Esophagus (tissue), 2 donors: ENCODE results near the gene POR. TPM values are rescaled to one million over a fixed set of nuclear protein-coding genes. Genes with fewer than 3 reads are reported as not detected.
"Not testable (repeated sequence)": the region's sequence is repeated elsewhere in the genome, so short reads cannot be mapped to it uniquely, and the experiment has no call there.

Experiments used
- H3K27ac ChIP-seq, 2 donors: one replicate each; pipeline ENCODE4 v1.5.1; 2013; ENCODE audit warnings: low read depth in 2 of 2, mild to moderate bottlenecking in 2 of 2, inconsistent platforms in 1 of 2, low read length in 1 of 2, moderate library complexity in 1 of 2
- H3K27me3 ChIP-seq, 2 donors: one replicate each; pipeline ENCODE4 v1.6.1; 2013; ENCODE audit warnings: low read length in 2 of 2, control low read depth in 1 of 2, mild to moderate bottlenecking in 1 of 2; ENCODE audit not compliant: insufficient read depth in 2 of 2, control insufficient read depth in 1 of 2
- H3K36me3 ChIP-seq, 2 donors: one replicate each; pipeline ENCODE4 v1.6.1; 2013; ENCODE audit warnings: low read length in 1 of 2; ENCODE audit not compliant: control insufficient read depth in 2 of 2, insufficient read depth in 2 of 2
- H3K4me1 ChIP-seq, 2 donors: one replicate each; pipeline ENCODE4 v1.6.1; 2013; ENCODE audit warnings: low read length in 1 of 2; ENCODE audit not compliant: control insufficient read depth in 2 of 2, insufficient read depth in 2 of 2
- H3K4me3 ChIP-seq, 2 donors: one replicate each; pipeline ENCODE4 v1.5.1; 2013; ENCODE audit warnings: low read length in 2 of 2, mild to moderate bottlenecking in 2 of 2, low read depth in 1 of 2, moderate library complexity in 1 of 2
- H3K9me3 ChIP-seq, 2 donors: one replicate each; pipeline ENCODE4 v1.6.1; 2013; ENCODE audit warnings: mild to moderate bottlenecking in 2 of 2, low read depth in 1 of 2, low read length in 1 of 2, moderate library complexity in 1 of 2; ENCODE audit not compliant: control insufficient read depth in 2 of 2, insufficient read depth in 1 of 2
- WGBS, 2 donors: extraction: QIAGEN DNeasy Blood & Tissue Kit; methylation state at CpG; one replicate each; pipeline ENCODE4 v1.1.7; 2013; 5-methylcytosine and 5-hydroxymethylcytosine counted together
- polyA plus RNA-seq, 2 donors: library from polyadenylated mRNA; stranded (reverse); fragments of 200-250 nt; gene quantifications; one replicate each; pipeline ENCODE4 v1.2.3, GENCODE V29; 2013
- donor health status: healthy with polysubstance abuse.
- donor health status: Bipolar disorder and iron deficiency.

The POR gene
- polyA plus RNA-seq, result 100 to 1,000 TPM in 1 of 2 donors, 10 to 100 TPM in 1; 94.5 to 102 TPM

DNA sequence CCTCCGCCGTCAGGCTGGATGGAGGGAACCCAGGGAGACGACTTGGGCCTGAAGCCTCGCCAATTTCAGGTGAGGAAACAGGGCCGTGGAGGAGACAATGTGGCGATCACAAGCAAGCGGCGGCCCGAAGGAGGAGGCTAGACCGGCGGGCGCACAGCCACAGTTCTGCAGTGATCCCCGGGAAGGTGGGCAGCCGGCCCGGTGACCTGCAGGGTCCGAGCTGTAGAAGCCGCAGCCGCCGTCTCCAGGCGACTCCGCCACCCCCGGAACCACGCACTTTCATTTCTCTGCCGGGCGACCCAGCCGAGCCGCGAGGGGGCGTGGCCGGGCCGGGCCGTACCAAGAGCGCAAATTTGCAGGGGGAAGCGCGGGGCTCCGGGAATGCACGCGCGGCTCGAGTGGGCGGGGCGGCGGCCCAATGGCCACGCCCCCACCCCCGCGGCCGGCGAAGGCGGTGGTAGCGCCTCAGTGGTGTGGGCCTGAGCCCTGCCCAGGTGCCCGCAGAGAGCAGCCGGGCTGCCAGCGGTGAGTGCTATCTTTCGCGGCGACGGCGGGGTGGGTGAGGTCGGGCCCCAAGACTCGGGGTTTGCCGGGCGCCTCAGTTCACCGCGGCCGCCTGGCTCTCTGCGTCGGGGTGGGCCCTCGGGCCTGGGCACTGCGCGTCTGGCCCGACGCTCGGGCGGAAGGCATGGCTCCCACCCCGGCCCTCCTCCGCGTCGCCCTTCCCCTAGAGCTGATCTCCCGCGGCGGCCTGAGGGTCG is at the start of gene POR:
Gene POR (plus strand): TSS at position 501 of the 761 bp plus-strand sequence. CDS start 38,847 bp downstream, outside the sequence.
- H3K36me3 ChIP-seq, result no peaks in the 10 kb centered on the region
- H3K4me3 ChIP-seq, result peak within 1 kb of the TSS; percentile 83 to 94
- H3K9me3 ChIP-seq, result no peaks in the 10 kb centered on the region
- no peaks in the 10 kb centered on the region for H3K27me3 ChIP-seq
- peak within 1 kb of the TSS; percentile 90 to 95 for H3K27ac ChIP-seq
- 0% methylated on average over 70 to 82 of the region's 82 CpGs for WGBS, 2 donors
- peaks cover 2% of the 10 kb centered on the region in 2 donors for H3K4me1 ChIP-seq

DNA sequence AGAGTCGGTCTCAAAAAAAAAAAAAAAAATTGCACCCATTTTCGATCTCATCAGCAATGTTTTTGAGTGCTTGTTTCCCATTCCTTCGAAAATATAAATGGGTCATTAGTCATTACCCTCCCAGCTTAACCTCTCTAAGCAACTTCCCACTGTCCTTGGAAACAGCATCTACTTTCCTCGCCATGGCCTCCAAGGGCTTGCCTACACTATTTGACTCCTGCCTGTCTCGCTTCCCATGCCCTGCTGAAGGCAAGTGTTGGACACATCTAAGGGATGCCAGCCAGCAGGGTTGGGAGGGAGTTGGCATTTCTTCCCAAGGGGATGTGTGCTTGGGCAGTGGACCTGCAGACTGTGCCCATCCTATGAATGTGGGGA is 48.9 kb upstream of the POR start:
- Histone ChIP-seq H3K4me3 (no peak overlapping the region), H3K36me3 (no peaks in the 10 kb centered on the region), H3K4me1 (peaks cover 0 to 4% of the 10 kb centered on the region in 2 donors), H3K27me3 (no peaks in the 10 kb centered on the region), H3K9me3 (no peaks in the 10 kb centered on the region), H3K27ac (no peak overlapping the region)
- WGBS, 2 donors, result 41 to 52% methylated on average over 5 of the region's 5 CpGs

DNA sequence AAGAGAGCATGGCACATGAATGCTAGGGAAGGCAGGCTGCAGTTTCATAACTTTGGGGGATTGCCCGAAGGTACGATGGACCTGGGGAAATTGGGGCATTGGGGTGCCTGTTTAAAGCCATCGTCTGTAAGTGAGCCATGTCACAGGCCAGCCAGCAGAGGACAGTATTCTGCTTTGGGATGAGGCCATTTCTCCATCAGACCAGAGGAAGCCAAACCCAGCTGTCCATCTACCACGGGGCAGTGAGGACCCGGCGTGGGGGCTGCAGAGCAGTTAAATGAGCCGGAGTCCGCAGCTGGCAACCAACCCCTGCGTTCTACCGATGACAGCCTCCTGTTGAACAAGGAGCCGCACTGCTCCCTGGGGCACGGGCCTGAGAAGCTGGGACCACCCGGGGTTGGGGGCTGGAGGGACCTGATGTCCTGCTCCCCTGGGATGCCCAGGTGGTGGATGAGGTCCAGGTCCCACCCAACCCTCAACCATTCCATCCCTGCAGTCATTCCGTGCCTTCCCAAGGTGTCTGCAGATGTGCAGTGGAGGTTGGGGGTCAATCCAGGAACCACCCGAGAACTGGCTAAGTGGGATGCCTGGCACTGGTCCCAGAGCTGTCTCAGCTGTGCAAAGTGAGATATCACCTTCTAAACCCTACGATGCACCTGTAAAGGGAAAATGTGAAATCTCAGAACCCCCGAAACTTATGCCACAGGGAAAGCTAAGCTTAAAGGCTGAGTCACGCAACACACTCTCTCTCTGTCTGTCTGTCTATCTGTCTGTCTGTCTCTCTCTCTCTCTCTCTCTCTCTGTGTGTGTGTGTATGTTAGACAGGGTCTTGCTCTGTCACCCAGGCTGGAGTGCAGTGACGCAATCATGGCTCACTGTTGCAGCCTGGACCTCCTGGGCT is 48.2 kb upstream of the POR start:
- H3K9me3 ChIP-seq, result no peaks in the 10 kb centered on the region
- 39 to 46% methylated on average over 19 of the region's 19 CpGs for WGBS, 2 donors
- no peak overlapping the region for H3K4me3 ChIP-seq
- H3K27ac ChIP-seq, result no peak overlapping the region
- H3K27me3 ChIP-seq, result no peaks in the 10 kb centered on the region
- H3K4me1 ChIP-seq, result peaks cover 0 to 4% of the 10 kb centered on the region in 2 donors
- no peaks in the 10 kb centered on the region for H3K36me3 ChIP-seq

DNA sequence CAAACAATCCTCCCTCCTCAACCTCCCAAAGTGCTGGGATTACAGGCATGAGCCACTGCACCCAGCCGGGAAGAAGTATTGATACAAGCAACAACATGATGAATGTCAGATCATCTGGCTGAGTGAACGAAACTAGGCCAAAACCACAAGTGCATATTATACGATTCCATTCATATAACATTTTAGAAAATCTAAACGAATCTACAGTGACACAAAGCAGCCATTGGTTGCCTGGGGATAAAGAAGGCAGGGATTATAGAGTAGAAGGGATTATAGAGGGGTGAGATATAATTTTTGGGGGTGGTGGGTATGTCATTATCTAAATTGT is 47.6 kb upstream of the POR start:
- H3K4me3 ChIP-seq, result no peak overlapping the region
- H3K9me3 ChIP-seq, result no peaks in the 10 kb centered on the region
- H3K36me3 ChIP-seq, result no peaks in the 10 kb centered on the region
- H3K27me3 ChIP-seq, result no peaks in the 10 kb centered on the region
- H3K27ac ChIP-seq, result no peak overlapping the region
- H3K4me1 ChIP-seq, result peaks cover 0 to 4% of the 10 kb centered on the region in 2 donors
- WGBS, 2 donors, result 59 to 60% methylated on average over 4 of the region's 4 CpGs

DNA sequence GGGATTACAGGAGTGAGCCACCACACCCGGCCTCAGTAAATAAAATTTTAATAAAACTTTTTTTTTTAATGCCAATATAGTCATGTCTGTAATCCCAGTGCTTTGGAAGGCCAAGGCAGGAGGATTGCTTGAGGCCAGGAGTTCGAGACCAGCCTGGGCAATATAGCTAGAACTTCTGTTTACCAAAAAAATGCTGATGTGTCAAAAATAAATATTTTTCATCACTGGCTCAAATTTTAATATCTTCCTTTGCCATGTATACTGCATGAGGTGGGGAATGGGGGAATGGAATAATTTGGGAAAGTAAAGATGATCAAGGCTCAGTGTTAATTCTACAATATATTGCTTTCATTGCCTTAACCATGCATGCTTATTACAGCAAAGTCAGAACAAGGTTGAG is 46.8 kb upstream of the POR start:
- no peak overlapping the region for H3K4me3 ChIP-seq
- 89 to 90% methylated on average over 2 of the region's 2 CpGs for WGBS, 2 donors
- H3K36me3 ChIP-seq, result no peaks in the 10 kb centered on the region
- H3K27me3 ChIP-seq, result no peaks in the 10 kb centered on the region
- peaks cover 0 to 4% of the 10 kb centered on the region in 2 donors for H3K4me1 ChIP-seq
- H3K27ac ChIP-seq, result no peak overlapping the region
- H3K9me3 ChIP-seq, result no peaks in the 10 kb centered on the region

DNA sequence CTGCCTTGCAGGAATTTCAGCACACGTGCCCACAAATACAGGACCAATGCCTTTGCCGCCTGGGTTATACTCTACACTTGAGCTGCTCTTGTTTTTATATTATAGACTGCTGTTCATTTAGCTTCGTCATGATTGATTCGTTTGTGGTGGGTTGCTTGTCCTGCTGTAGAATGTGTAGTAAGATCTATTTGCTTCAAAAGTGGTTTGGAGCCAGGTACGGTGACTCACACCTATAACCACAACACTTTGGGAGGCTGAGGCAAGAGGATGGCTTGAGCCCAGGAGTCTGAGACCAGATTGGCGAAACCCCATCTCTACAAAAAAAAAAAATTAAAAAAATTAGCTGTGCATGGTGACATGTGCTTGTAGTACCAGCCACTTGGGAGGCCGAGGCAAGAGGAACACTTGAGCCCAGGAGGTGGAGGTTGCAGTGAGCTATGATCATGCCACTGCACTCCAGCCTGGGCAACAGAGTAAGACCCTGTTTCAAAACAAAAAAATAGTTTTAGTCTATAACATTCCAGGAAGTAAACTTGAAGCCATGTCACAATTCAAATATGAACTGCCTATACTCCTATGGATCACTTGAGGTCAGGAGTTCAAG is 45.1 kb upstream of the POR start:
- Histone ChIP-seq H3K27me3 (no peaks in the 10 kb centered on the region), H3K27ac (no peak overlapping the region), H3K9me3 (no peaks in the 10 kb centered on the region), H3K4me1 (peaks cover 0 to 4% of the 10 kb centered on the region in 2 donors), H3K4me3 (no peak overlapping the region), H3K36me3 (no peaks in the 10 kb centered on the region)
- 79 to 82% methylated on average over 7 of the region's 7 CpGs for WGBS, 2 donors

DNA sequence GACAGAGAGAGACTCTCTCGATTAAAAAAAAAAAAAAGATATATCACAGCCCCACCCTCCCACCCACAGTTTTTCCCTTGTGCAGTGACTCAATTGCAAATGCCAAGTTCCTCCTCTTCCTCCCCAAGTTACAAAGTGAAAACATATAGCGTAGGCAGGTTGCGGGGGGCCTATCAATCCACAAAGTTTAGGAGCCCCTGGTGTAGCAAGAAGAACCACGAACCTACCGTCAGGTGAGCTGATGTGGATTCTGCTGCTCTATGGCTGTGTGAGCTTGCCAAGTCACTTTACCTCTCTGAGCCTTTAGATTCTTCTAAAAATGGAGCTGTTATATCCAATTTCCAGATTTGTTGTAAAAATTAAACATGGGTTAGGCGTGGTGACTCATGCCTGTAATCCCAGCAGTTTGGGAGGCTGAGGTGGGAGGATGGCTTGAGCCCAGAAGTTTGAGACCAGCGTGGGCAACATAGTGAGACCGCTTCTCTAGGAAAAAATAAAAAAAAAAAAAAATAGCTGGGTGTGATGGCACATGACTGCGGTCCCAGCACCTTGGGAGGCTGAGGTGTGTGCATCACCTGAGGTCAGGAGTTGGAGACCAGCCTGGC is 44.3 kb upstream of the POR start:
- H3K4me3 ChIP-seq, result no peak overlapping the region
- H3K4me1 ChIP-seq, result peaks cover 0 to 4% of the 10 kb centered on the region in 2 donors
- 75 to 81% methylated on average over 9 of the region's 9 CpGs for WGBS, 2 donors
- H3K9me3 ChIP-seq, result no peaks in the 10 kb centered on the region
- no peaks in the 10 kb centered on the region for H3K36me3 ChIP-seq
- H3K27ac ChIP-seq, result no peak overlapping the region
- no peaks in the 10 kb centered on the region for H3K27me3 ChIP-seq

DNA sequence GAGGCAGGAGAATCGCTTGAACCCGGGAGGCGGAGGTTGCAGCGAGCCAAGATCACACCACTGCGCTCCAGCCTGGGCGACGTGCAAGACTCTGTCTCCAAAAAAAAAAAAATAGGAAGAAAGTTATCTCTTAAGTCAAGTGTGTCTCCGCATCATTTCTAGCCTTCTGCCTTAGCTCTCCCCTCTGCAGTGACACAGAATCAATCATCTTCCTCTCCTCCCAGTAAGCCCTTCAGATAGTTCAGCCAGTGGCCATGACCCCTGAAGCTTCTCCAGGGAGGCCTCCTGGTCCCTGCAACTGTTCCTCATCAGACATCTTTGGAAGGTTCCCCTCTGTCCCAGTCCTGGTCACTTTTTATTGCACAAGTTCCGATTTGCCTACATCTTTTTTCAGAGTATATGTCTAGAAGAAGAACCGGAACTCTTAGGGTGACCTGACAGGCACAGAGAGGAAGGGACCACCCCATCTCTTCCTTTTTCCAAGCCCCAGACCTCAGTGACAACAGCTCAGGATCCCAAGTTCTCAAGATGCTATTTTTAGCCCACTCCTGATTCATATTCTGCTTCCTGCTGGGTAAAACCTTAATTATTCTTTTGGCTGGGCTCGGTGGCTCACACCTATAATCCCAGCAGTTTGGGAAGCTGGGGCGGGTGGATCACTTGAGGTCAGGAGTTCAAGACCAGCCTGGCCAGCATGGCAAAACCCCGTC is 42.7 kb upstream of the POR start:
- no peaks in the 10 kb centered on the region for H3K36me3 ChIP-seq
- no peak overlapping the region for H3K27ac ChIP-seq
- peaks cover 0 to 2% of the 10 kb centered on the region in 2 donors for H3K4me1 ChIP-seq
- no peak overlapping the region for H3K4me3 ChIP-seq
- WGBS, 2 donors, result 58 to 59% methylated on average over 13 of the region's 13 CpGs
- H3K9me3 ChIP-seq, result no peaks in the 10 kb centered on the region
- no peaks in the 10 kb centered on the region for H3K27me3 ChIP-seq

DNA sequence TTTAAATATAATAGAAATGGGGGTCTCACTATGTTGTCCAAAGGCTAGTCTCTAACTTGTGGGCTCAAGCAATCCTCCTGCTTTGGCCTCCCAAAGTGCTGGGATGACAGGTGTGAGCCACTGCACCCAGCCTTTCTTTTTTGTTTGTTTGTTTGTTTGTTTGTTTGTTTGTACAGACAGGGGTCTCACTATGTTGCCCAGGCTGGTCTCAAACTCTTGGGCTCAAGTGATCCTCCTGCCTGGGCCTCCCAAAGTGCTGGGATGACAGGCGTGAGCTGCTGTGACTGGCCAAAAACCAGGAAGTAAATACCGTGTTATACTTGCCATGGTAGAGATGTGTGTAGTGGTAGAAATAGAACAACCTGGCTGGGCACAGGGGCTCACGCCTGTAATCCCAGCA is 40.8 kb upstream of the POR start:
- WGBS, 2 donors, result 77 to 83% methylated on average over 3 of the region's 3 CpGs
- H3K27ac ChIP-seq, H3K4me3 ChIP-seq, H3K9me3 ChIP-seq, H3K4me1 ChIP-seq, H3K27me3 ChIP-seq, H3K36me3 ChIP-seq: not testable (repeated sequence)
